GM19463 (cell line): ENCODE data around the gene MAST4.

Experiments
- ATAC-seq: cut with Tn5 transposase; IDR thresholded peaks from one replicate; pipeline ENCODE4 v1.9.1; 2021; ENCODE audit warnings: mild to moderate bottlenecking, moderate library complexity; ENCODE audit not compliant: unreplicated experiment

MAST4 gene

DNA sequence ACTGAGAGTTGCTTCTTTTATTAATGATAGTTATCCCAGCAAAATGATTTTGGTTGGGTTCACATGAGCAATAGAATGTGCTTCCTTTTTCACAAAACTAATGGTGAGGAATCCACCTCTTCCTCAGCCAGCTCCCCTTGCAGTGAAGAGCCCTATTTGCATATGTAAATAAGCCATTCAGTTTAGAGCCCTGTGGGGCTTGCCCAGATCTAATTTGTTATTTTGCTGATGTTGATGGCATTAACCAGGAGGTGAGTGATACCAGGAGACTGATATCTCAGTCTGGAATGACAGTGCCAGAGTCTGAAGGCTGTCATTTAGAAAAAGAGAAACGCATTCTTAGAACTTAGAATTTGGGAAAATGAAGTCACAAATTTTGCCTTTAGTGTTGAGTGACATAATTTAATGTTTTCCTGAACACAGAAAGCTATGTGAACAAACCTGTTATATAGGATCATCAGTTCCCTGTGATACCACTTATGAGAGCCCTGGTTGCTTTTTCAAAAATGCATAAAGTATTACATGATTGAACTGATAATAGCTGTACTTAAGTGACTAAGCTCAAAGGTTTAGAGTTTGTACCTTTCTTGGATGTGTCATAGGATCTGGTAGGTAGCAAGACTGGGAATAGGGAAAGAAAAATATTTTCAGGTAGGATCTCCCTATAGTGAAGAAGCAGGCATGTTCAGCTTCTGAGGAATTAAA, 271.6 kb downstream of the MAST4 start:
- ATAC-seq = no peak

DNA sequence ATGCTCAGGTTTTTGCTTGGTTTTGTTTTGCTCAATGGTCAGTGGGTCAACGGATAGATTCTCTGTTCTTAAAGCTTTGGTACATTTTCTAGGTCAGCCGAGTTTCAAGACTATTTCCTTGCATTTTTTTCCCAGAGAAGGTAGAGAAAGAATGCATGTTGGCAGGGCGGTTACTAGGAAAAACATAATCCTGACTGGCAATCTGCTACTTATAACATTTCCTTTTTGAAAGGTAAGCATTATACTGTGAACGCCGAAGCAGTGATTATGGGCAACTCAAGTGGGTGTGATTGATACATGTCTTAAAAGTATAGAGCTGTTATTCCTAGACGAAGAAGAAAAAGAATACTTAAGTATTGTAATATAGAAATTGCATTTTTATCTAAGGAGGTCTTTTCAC, 273.2 kb downstream of the MAST4 start:
- ATAC-seq = no peak

GRCh38 chr5:66870708-66871107, 274.5 kb downstream of the MAST4 start:
- ATAC-seq = no peak

GRCh38 chr5:66871651-66872050, 275.5 kb downstream of the MAST4 start:
- ATAC-seq = no peak

DNA sequence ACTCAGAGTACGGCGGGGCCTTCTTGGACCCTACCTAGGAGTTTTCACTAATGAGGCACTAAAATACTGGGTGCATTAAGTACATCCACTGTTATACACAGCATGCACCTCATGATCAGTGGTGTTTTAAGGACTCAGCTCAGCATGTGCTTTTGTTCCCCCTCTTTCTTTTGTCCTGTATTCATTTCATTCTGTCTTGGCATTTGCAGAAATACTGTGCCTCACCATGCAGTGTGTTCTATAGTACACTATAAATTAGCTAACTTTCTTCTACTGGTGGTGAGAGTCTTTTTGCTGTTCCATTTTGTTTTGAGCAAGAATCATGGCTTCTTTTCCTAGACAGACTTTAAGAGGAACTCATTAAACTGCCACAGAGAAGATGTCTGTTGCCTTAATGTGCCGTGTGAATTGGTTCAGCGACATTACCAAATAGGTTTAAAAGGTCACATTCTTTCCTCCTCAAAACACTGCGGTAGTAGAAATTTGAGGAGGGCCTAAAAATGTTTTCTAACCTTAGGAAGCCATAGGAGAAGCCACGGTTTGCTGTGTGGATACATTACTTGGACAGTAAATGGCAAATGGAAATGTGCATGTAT, 276.6 kb downstream of the MAST4 start:
- ATAC-seq = no peak

DNA sequence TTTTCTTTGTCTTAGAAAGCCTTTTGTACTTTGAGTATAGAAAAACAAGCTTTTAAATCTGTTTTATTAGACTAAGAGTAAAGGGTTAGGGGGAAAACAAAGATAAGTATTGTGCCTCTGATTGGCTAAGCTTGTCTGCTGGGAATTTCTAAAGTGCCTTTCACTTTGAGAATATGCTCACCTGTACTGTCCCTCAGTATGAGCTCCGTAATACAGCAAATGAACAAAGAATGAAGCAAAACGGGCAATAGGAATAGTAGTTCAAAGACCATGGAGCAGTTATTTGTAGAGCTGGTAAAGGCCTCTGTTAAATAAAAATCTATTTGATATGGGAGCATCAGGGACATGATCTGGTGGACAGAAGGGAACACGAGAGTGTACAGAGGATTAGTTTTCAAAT, 277.8 kb downstream of the MAST4 start:
- ATAC-seq = no peak

- ATAC-seq = no peak
Observed at GRCh38 chr5:66875315-66875714, 279.1 kb downstream of the MAST4 start.

- no peak for ATAC-seq
Observed at GRCh38 chr5:66876266-66876807, 280.1 kb downstream of the MAST4 start.

DNA sequence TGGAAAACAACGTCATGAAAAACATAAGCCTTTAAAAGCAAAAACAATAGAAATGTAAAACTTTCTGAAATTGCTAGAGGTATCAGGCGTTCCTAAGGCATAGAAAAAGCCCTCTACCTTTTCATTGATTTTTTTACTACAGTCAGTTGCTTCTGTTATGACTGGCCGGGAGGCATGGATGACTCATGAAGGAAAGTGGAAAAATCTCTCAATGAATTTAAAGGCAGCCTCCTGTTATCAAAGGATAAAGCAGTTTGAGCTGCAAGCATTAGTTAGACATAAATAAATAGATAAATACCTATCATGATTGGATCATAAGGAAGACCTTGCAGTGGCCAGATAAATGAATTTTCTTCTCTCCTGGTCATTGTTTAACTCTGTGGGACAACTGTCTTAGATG, 281.6 kb downstream of the MAST4 start:
- no peak for ATAC-seq

DNA sequence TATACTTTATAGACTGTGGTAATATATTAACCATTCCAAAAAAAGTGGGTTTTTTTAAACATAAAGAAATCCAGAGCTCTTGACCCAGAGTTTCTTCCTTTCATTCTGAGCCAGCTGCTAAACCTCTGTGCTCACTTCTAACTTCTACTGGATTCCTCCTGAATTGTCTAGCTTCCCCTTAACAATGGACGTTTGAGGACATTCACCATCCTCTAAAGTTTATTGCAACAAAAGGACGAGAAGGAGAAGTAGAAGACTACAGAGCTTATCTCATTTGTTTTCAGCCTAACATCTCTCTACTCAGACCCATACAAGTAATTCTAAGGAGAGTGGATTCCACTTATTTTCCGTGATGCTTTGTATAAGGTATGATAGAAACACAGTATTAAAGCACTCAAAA, 284.2 kb downstream of the MAST4 start:
- no peak for ATAC-seq

GRCh38 chr5:66881480-66882161, 285.4 kb downstream of the MAST4 start:
- ATAC-seq = no peak

DNA sequence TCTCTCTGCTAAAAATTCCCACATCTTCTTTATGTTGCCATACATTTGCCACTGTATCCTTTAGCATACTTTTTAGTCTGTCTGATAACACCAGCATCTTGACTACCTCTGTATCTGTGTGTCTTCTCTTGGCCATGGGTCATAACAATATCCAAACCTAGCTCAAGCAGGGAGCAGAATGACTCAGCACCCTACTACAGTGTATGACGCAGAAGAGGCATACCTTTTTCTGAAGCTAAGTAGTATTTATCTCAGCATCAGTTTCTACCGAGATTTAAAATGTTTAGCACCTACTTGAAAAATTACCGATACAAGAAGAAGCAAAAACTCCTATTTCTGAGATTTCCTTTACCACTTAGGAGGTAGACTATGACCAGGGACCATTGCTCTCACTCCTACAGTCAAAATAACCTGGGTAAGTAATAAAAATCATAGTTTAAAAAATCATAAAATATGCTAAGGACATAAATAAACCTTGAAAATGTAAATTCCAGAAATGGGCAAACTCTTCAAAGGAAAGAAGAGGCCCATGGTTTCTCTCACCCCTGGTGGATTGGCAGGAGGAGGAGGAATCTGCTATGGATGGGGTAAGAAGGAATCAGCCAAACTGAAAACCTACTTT, 286.5 kb downstream of the MAST4 start:
- ATAC-seq = no peak

GRCh38 chr5:66884564-66885243, 288.5 kb downstream of the MAST4 start:
- ATAC-seq = no peak

DNA sequence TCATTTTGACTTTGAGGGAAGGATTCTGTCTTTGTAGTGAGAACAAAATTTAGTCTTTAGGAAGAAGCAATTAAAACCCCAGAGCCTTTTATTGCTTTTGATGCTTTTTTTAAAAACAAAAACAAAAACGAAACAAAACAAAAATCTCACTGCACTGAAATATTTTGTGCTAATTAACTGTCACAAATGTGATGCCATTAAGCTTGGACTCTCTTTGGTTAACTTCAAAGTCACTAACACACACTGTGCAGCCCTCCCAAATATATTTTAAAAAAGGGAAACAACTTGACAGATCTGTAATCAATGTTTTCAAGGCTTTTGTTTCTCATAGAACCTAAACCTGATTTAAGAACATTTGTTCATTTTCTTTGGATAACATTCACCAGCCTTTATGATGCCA, 290.7 kb downstream of the MAST4 start:
- ATAC-seq = no peak

- no peak for ATAC-seq
Observed at GRCh38 chr5:66888613-66889012, 292.4 kb downstream of the MAST4 start.

DNA sequence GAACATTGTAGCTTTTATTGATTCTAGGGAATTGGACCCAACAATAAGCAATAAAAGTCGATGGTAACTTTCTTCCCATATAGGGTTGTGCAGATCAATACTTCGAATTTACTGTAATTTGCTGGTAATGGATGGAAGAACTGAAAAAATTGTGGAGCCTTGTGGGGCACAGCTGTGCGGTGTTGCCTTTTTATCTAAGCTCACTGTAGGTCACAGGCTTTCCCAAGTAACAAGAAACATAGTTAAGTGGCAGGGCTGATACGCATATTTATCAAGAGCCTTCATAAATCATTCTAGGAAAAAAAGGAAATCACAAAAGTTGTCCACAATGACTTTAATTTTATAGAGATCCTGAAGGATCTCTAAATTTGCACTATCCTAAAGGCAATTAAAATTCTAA, 292.9 kb downstream of the MAST4 start:
- ATAC-seq = no peak

GRCh38 chr5:66889524-66889923, 293.3 kb downstream of the MAST4 start:
- ATAC-seq = no peak

- ATAC-seq = no peak
Observed at GRCh38 chr5:66891184-66891925, 295.2 kb downstream of the MAST4 start.

GRCh38 chr5:66892716-66893115, 296.5 kb downstream of the MAST4 start:
- no peak for ATAC-seq

DNA sequence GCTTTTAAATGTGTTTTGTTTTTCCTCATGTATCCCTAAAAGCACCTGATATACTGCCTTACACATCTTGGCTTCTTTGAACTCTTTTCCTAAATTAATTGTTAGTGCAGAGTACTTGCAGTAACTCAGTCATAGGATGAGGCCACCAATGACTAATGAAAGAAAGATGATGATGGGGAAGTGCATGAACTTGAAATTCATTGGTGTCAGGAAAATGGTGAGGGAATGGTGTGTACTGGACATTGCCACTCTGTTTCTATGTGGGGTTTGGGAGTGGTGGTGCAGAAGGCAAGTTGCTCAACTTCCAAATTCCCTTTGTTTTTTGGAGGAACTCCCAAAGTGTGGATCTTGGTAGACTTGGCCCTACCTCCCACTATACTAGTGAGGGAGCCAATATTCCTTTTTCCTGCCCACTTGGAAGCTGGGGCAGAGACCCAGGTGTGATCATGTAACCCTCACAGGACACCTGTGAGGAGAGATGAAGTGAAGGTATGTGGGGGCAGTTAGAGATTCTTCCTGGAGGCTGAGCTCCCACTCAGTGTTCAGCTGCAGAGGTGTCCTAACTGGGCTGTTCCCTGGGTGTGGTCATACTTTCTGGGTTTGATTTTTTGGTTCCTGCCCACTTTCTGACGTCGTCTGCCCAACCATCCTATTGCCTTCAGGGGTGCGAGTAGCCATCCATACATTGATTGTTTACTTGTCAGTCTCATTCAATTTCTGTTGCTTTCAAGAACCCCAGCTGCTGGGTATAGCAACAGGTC, 298.5 kb downstream of the MAST4 start:
- no peak for ATAC-seq
